GM19193 (cell line): ENCODE measurements around the gene AMDHD2.

Experiments used
- POLR2A ChIP-seq: IDR thresholded peaks from 4 replicates; pipeline ENCODE4 v1.6.1; 2011; ENCODE audit not compliant: insufficient read depth, insufficient read length; ENCODE audit errors: extremely low read depth

AMDHD2 gene

DNA sequence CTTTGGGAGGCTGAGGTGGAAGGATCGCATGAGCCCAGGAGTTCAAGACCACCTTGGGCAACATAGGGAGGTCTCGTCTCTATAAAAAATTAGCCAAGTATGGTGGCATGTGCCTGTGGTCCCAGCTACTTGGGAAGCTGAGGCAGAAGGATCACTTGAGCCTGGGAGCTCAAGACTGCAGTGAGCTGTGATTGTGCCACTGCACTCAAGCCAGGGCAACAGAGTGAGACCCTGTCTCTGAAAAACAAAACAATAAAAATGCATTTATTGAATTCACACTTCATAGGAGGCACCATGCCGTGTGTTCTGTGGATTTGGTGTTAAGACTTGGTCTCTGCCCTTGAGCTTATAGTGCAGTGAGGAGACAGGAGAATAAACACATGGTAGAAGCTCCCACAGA is 42.8 kb upstream of the AMDHD2 start:
- no peak for TF ChIP-seq POLR2A

DNA sequence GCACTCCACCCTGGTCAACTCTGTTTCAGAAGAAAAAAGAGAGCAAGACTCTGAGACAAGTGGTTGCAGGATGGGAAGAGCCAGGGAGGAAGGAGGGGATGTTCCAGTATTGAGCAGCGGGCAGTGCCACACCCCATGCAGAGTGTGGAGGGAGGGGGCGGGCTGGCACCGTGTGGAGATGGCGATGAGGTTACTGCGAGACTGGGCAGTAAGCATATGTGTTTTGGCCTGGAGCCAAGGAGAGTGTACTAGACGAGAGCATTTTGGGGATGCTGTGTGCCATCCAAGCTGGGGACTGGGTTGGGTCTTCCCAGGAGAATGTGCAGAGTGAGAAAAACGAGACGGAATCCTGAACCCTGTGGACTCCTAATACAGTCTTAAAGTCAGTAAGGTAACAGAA is 41.9 kb upstream of the AMDHD2 start:
- TF ChIP-seq POLR2A = no peak

DNA sequence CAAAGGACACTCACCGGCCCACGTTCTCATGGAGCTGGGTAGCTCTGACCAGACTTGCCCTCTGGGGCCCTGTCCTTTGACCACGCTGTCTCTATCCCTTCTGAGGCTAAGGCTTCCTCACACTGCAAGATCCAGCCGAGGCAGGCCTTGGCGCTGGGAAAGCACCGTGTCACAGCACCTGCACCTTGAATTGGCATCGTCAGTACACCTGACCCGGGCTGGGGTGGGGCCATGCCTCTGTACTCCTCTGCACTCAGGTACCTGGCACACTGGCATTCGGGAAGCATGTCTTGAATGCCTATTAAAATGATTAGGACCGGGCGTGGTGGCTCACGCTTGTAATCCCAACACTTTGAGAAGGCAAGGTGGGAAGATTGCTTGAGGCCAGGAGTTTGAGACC is 39.2 kb upstream of the AMDHD2 start:
- no peak for TF ChIP-seq POLR2A

DNA sequence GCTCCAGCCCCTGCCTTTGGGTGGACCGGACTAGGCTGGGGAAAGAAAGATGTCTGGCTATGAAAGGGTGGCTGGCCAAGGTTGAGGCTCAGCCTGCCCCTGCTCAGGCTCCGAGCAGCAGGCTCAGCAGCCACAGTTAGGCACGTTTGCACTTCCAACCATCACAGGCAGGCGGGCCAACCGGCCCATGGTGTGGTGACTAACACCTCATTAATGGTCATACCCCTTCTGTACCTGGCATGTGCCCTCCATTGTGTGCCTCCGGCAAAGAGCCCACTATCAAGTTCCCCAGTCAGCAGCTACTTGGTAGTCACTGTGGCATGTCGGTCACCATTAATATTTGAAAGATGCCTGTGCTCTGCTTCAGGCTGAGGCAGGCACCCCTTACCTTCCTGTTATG is 38.5 kb upstream of the AMDHD2 start:
- no peak for TF ChIP-seq POLR2A

DNA sequence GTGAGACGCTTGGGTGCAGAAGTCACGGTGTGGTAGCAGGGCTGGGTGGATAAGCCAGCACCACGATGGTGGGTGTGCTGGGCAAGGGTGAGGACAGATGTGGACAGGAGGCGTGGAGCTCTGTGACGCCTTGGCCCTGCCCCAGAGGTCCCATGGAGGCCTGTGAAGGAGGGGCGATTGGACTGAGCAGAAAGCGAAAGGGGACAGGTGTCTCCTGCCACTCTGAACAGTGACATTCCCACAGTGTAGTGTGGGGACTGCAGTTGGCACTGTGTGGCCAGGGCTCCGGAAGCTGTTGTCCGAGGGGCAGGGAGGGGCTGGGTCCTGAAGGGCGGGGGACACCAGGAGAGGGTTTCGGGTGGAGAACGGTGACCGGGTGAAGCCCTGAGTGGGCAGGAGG is 37.9 kb upstream of the AMDHD2 start:
- TF ChIP-seq POLR2A = no peak

DNA sequence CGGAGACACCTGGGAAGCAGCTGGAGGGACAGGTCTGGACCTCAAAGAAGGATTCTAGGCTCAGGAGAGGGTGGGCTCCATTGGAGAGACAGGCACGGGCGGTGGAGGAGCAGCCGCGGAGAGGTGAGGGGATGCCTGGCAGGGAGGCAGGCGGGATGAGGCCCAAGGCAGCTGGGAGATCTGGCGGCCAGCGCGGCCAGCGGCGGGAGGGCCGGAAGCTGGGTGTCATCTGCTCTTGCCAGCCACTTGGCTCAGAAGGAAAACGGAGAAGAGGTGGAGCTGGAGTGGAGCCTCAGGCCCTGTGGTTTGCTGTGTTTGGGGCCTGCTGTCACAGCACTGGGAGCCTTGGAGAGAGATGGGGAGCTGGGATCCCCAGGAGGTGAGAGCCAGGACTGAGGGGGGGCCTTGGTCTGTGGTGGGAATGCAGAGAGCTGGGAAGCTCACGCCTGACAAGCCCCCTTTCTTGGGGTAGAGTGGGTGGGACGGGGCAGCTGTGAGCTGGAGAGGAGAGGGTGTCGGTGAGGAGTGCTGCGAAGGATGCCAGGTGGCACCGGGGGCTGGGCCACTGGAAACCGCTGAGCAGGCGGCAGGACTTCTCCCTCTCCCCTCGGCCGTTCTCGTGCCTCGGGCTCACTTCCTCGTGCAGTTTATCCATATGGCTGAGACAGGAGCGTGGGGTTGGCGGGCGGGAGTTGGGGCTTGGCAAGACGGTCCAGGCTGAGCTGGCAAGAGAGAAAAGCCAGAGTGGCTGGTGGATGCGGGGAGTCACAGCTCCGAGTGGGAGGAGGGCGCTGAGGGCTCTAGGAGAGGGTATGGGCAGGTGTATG is 37.2 kb upstream of the AMDHD2 start:
- TF ChIP-seq POLR2A = no peak

DNA sequence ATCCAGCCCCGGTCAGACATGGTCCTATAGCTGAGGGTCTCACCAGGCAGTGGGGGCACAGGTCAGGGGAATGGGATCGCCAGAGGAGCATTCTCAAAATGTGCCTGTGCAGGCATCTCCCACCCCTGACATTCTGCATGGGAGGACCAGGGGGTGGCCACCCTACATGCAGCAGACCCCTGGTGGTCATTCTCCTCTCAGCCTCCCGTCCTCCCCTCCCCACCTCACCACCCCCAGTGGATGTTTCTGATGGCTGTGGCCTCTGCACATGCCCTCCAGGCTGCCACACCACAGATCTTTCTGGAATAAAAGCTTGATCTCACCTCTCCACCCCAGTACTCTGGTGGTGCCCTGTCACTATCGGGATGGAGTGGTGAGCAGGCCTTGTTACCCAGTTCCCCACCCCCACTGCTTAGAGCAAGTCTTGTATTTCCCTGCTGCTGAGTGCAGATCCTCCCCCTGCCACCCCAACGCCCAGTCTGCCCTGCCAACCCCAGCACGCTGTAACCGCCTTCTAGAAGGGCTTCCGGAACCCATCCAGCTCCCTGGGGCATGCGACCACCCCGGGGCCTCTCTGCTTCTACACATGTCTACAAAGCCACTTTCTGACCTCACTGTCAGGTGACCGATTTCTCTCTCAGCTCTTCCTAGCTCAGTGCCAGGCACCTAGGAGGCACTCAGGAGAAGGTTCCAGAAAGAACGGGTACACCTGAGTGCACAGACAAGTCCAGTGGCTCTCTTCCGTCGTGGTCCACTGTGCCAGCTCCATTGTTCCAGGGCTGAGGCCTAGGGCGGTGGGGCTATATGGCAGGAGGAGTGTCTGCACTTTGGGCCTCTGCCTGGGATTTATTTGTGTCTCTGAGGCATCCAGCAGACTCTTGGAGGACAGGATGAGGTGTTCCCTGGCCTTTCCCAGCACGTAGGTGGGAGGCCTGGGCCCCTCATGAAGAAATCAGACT is 36.0 kb upstream of the AMDHD2 start:
- no peak for TF ChIP-seq POLR2A

DNA sequence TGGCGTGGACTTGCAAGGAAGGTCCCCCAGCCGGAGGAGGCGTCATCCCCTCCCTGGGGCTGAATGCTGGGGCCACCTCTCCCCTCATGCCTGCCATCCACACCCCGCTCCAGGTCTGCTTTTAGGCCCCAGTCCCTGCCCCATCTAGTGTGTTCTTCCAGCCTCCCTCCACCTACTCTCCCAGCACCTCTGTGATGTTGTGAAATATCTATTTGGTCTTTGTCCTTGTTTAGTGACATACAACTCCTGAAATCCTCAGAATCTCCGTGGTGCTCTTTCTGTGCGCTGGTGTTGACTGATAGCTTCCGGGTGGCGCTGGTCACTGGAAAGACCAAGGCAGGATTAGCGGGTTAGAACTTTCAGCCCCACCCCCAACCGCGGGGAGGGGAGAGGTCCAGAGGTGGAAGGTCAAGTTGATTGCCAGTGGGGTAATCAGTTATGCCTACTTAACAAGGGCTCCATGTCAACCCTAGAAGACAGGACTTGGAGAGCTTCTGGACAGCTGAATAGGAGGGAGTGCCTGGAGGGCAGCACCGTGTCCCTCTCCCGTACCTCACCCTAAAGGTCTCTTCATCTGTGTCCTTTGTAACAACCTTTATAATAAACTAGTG is 35.2 kb upstream of the AMDHD2 start:
- no peak for TF ChIP-seq POLR2A

DNA sequence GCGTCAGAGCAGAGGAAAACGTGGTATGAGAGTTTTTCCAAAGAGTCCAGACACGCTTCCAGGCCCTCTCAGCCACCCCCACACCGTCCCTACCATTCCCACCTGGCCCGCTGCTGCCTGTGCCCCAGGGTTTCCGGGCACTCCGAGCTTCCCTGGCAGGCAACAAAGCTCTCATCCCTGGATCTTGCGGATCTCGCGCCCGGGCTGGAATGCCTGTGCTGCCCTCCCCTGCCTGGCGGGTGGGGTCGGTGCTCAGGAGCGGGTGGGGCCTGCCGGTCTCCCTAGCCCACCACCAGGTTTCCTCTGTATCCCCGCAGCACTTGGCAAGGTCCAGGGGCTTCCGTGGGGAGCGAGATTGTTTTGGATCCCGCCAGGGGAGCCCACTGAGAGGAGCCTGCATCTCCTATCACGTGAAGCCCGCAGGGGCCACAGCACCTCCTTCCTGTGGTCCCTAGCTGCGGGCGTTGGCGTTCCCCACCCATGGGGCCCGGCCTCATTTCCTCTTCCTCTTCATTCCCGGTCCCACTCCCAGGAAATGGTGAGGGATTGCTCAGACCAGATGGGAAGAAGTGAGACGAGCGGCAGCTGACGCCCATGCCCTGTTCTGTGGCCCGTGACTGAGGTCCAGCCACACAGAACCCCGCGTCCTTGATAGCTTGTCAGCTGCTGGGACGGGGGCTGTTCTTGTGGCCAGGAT is 34.2 kb upstream of the AMDHD2 start:
- TF ChIP-seq POLR2A = no peak

DNA sequence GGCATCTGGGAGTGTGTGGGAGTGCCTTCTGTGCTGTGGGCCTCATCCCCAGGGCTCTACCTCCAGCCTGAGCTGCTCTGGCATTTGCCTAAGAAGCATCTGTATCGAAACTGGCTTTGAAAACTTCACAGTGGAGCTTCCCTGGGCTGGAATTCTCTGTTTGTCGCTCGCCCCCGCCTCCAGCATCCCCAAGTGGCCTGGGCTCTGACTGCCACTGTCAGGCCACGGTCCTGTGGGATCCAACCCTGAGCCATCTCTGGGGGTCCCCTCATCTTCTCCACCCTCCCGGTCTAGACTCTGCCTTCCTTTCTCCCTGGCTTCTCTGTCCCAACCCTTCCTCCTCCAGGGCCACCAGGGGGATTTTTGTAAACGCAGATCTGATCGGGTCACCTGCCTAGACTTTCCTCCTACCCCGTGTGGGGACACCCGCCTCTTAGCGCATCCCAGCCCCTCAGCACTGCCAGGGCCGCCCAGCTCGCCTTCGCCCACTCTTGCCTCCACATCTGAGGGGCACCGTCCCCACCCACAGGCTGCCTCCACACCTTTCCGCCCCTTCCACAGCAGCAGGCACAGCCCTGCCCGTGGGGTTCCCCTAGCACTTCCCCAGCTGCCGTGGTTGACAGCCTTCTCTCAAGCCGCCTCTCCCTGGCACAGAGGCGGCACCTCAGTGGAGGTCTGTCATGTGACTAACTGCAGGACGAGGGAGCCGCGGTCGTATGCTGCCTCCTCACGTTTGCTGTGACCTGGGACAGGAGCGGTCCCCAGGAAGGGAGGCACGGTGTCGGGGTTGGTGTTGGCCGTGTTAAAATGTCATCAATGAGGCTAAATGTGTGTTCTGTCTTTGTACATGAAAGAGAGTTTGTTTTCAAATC is 33.3 kb upstream of the AMDHD2 start:
- no peak for TF ChIP-seq POLR2A

DNA sequence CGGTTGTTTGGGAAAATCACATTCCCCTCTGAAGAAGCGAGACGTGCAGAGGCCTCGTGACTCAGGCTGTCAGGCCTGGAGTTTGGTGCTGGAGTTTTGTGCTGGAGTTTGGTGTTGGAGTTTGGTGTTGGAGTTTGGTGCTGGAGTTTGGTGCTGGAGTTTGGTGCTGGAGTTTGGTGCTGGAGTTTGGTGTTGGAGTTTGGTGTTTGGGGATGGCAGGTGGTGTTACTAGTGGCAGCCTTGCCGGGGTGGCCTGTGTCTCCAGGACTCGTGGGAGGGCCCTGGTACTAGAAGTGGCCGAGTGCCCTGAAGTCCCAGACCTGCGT is 32.7 kb upstream of the AMDHD2 start:
- no peak for TF ChIP-seq POLR2A

DNA sequence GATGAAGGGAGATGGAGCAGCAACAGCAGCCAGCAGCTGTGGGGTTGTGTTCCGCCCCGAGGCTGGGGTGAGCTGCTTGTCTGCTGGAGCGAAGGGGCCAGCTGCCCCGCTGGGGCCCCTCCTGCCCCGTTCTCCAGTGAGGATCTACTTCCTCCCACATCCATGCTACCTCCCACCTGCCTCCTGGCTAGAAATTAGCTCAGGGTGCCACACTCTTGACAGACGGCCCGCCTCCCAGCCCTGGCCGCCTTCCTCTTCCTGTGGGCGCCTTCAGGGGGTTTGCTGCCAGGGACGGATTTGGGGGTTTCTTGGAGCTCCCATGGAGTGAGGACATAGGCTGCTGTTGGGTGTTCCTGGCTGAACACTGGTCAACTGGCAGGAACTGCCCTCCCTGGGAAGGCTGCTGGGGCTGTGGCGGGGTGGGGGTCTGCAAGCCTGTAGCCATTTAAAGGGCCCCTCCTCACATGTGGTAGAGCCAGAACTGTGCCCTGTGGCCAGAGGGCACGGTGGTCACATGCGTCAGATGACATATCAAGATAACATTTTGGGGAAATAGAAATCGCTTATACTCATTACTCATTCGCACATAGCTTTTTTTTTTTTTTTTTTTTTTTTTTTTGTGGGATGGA is 32.2 kb upstream of the AMDHD2 start:
- no peak for TF ChIP-seq POLR2A

DNA sequence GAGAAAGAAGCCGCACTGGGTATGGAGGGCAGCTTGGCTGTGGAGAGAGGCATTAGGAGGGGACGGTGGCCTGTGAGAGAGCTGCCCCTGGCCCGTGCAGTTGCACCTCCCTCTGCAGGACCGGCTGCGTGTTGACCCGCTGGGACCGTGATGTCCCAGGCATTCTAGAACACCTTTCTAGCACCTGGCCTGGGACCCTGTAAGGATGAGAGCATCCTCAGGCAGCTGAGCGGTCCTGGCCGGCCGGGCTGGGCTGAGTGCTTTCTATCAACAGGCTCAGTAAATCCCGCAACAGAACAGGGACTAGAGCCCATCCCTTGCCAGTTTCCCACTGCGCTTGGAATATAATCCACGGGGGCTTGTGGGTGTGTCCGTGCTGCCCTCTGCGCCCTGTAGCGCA is 30.6 kb upstream of the AMDHD2 start:
- TF ChIP-seq POLR2A = no peak
